ENCODE data around the gene CPVL. TPM values are rescaled to one million over a fixed set of nuclear protein-coding genes. Genes with fewer than 3 reads are reported as not detected.

CPVL gene
- total RNA-seq, 1 experiment from 2014 or later, result 10.3 TPM

DNA sequence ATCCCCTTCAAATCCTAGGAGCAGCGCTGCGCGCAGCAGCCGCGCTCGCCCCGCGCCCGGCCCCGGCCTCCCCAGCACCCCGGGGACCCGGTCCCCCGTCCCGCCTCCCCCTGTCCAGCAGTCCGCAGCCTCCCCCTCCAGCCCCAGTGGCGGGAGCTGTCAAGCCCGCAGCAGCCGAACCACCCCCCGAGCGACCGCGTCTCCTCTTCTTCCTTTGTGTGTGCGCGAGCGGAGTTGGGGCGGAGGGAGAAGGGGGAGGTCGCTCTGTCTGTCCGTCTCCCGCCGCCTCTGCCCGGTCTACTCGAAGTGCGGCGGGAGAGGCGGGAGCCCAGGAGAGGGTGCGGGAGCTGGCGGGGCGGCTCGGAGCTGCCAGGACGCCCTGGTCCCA is 47.9 kb upstream of the CPVL start:
- no TSS peak for BruUV-seq (replicated peaks)
- Histone ChIP-seq H3K4me1 (ENCODE audit: control insufficient read depth in 1 of 2, insufficient read depth in 2 of 2, low read length in 2 of 2) (peaks cover 0 to 15% of the 10 kb centered on the region in 2 experiments; a peak in 2 of 4 replicates), H3K36me3 (ENCODE audit: control insufficient read depth in 1 of 2, insufficient read depth in 2 of 2, low read length in 2 of 2) (no peaks in the 10 kb centered on the region), H3K27me3 (ENCODE audit: insufficient read depth, low read length) (0 out of 2 replicates have a peak, but pooled peaks cover 7% of the 10 kb centered on the region), H3K79me2 (ENCODE audit: insufficient read depth, low read length) (no peaks in the 10 kb centered on the region), H3K9me2 (ENCODE audit: insufficient read depth) (no peaks in the 10 kb centered on the region), H4K20me1 (ENCODE audit: insufficient read depth) (no peaks in the 10 kb centered on the region), H3K4me2 (ENCODE audit: low read length) (peak overlapping the region; percentile 86), H3K9me3 (ENCODE audit: control insufficient read depth in 1 of 2, insufficient read depth in 1 of 2, low read depth in 1 of 2, low read length in 2 of 2) (no peaks in the 10 kb centered on the region), H3K27ac (ENCODE audit: low read depth, low read length) (no peak overlapping the region), H3K9ac (ENCODE audit: low read length) (no peak overlapping the region), H3K4me3 (replicated peaks in 1 of 2; ENCODE audit: low read depth in 1 of 2, low read length in 2 of 2) (peak overlapping the region; percentile 51 to 65), H2AFZ (ENCODE audit: low read depth, low read length, poor library complexity, severe bottlenecking) (no peak overlapping the region)
- ATAC-seq (peak; percentile 8; the same call in 1 of the 2 replicates), DNase-seq (ENCODE audit: low read depth, low spot score) (no peak)
- no peak for TF ChIP-seq JUND (IDR thresholded peaks at IDR 0.05)
- TF ChIP-seq CTCF (IDR thresholded peaks at IDR 0.05 in 2 of 3, conservative IDR thresholded peaks at IDR 0.05 in 1 of 3; ENCODE audit: borderline replicate concordance in 1 of 3, insufficient read depth in 1 of 3, low read depth in 2 of 3, low read length in 2 of 3), result no peak
- TF ChIP-seq EZH2 (IDR thresholded peaks at IDR 0.05), result no peak
- ChIA-PET POLR2A (no interaction called here), CTCF (no interaction called here), RAD21 (ENCODE audit: low non-redundant PET in 1 of 2, low total read pairs in 2 of 2, uncharacterized antibody in 2 of 2, unreplicated experiment in 2 of 2) (no interaction called here)
- intact Hi-C loops (cut with micrococcal nuclease), result loop anchor here (10.0 kb wide), 1 partner anchor 151 kb away; no protein-coding TSS in a partner anchor

DNA sequence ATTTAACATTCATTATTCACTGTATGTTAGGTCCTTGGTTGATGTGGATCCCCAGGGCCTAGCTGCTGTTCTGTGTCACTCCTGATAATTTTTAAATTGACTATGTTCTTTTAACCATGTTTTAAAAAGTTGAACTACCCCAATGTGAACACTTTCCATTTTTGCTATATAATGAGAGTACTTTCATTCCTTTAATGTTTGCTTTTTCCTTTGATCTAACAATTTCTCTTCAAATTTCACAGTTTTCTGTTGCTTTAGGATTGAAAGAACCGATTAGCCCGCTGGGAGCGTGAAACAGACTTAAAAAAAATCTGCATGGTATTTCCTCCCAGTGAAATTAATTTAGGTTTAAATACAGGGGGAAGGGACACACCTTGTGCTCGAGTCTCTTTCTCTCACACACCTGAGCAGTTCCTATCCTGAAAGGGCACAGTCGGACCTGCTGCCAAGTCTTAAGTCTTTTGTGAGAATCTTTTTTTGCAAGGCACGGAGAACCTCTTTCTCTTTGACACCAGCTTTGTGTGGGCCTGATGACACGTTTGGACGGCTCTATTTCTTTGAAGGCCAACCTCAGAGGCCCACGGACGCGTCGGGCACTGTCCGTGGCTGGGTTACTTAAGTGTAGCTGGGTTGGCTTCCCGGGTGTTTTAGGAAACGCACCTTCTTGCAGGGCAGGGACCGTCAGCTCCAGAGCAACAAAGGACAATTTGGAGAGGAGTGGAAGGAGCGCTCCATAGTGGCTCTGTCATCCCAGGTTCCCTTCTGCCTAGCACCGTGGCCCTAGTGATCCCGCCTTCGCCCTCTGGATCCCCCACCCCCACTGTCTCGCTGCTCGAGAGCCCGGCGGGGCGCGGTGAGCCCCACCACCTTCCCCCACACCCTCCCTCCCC is 47.2 kb upstream of the CPVL start:
- H3K9me2 ChIP-seq (ENCODE audit: insufficient read depth), result no peaks in the 10 kb centered on the region
- 0 out of 2 replicates have a peak, but pooled peaks cover 7% of the 10 kb centered on the region for H3K27me3 ChIP-seq (ENCODE audit: insufficient read depth, low read length)
- peaks cover 0 to 15% of the 10 kb centered on the region in 2 experiments; a peak in 2 of 4 replicates for H3K4me1 ChIP-seq (ENCODE audit: control insufficient read depth in 1 of 2, insufficient read depth in 2 of 2, low read length in 2 of 2)
- H4K20me1 ChIP-seq (ENCODE audit: insufficient read depth), result no peaks in the 10 kb centered on the region
- ChIA-PET CTCF (no interaction called here), RAD21 (ENCODE audit: low non-redundant PET in 1 of 2, low total read pairs in 2 of 2, uncharacterized antibody in 2 of 2, unreplicated experiment in 2 of 2) (no interaction called here), POLR2A (no interaction called here)
- ATAC-seq, result no peak
- H3K79me2 ChIP-seq (ENCODE audit: insufficient read depth, low read length), result no peaks in the 10 kb centered on the region
- no peaks in the 10 kb centered on the region for H3K36me3 ChIP-seq (ENCODE audit: control insufficient read depth in 1 of 2, insufficient read depth in 2 of 2, low read length in 2 of 2)
- DNase-seq (ENCODE audit: low read depth, low spot score), result no peak
- no peaks in the 10 kb centered on the region for H3K9me3 ChIP-seq (ENCODE audit: control insufficient read depth in 1 of 2, insufficient read depth in 1 of 2, low read depth in 1 of 2, low read length in 2 of 2)
- H3K4me2 ChIP-seq (ENCODE audit: low read length), result no peak overlapping the region
- H3K9ac ChIP-seq (ENCODE audit: low read length), result no peak overlapping the region
- no peak overlapping the region for H3K27ac ChIP-seq (ENCODE audit: low read depth, low read length)
- no peak overlapping the region for H2AFZ ChIP-seq (ENCODE audit: low read depth, low read length, poor library complexity, severe bottlenecking)
- no peak overlapping the region for H3K4me3 ChIP-seq (replicated peaks in 1 of 2; ENCODE audit: low read depth in 1 of 2, low read length in 2 of 2)
- no TSS peak for BruUV-seq (replicated peaks)
- intact Hi-C loops (cut with micrococcal nuclease), result loop anchor here (10.0 kb wide), 1 partner anchor 151 kb away; no protein-coding TSS in a partner anchor
- TF ChIP-seq SRF (IDR thresholded peaks at IDR 0.05; ENCODE audit: low read depth), result no peak
- TF ChIP-seq, protein P1, sequence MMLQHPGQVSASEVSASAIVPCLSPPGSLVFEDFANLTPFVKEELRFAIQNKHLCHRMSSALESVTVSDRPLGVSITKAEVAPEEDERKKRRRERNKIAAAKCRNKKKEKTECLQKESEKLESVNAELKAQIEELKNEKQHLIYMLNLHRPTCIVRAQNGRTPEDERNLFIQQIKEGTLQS (IDR thresholded peaks at IDR 0.05), result no peak
- no peak for TF ChIP-seq CBX3 (IDR thresholded peaks at IDR 0.05; ENCODE audit: low read depth)
- TF ChIP-seq POLR2AphosphoS5 (IDR thresholded peaks at IDR 0.05; ENCODE audit: low read depth, low read length), result no peak
- no peak for TF ChIP-seq ZBTB33 (IDR thresholded peaks at IDR 0.05; ENCODE audit: extremely low read depth, insufficient replicate concordance, low read length)
- no peak for TF ChIP-seq JUND (IDR thresholded peaks at IDR 0.05)
- no peak for TF ChIP-seq RAD21 (IDR thresholded peaks at IDR 0.05; ENCODE audit: low read depth)
- TF ChIP-seq EGR1 (IDR thresholded peaks at IDR 0.05; ENCODE audit: low read depth), result no peak
- TF ChIP-seq SIN3A (IDR thresholded peaks at IDR 0.05; ENCODE audit: low read depth), result no peak
- no peak for TF ChIP-seq CTCF (IDR thresholded peaks at IDR 0.05 in 2 of 3, conservative IDR thresholded peaks at IDR 0.05 in 1 of 3; ENCODE audit: borderline replicate concordance in 1 of 3, insufficient read depth in 1 of 3, low read depth in 2 of 3, low read length in 2 of 3)
